Measurements from ENCODE around the gene TMA7B. TPM values are rescaled to one million over a fixed set of nuclear protein-coding genes. Genes with fewer than 3 reads are reported as not detected.

Gene TMA7B
- total and polyA plus RNA-seq, 2 donors (not counting 1 experiment from before 2014, with no cell fraction given) = 0.85 to 1.4 TPM

DNA sequence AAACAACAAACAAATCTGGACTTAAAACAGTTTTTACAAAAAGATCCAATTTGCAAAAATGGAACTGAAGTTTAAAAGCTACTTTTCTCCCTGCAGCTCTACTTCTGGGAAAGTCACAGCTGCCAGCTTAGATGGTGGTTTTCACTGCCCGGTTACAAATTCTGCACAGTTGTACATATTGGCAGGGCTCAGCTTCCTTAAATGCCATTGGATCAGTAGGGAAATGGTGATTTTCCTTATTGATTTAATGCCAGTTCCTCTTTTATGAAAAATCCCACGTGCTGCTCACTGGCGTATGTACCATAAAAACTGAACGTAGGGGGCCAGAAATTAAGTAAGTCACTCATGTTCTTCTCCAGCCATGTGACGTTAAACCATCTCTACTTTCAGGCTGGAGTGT lies 36.5 kb upstream of the TMA7B start:
- ATAC-seq (ENCODE audit: low read depth) (no peak), DNase-seq (no peak)
- CTCF ChIA-PET = interaction anchor here (0.6 to 1.0 kb wide), 2 partner anchors 10 to 32 kb away, joined by 3 to 4 read pairs; no protein-coding TSS in a partner anchor
- POLR2A ChIA-PET = interaction anchor here (0.7 kb wide), 1 partner anchor 10 kb away, joined by 3 read pairs; no protein-coding TSS in a partner anchor
- no peaks in the 10 kb centered on the region for H3K9me3 ChIP-seq (ENCODE audit: control extremely low read depth in 1 of 3, control insufficient read depth in 2 of 3, insufficient read depth in 1 of 3, low read length in 2 of 3)
- intact Hi-C loops (cut with micrococcal nuclease) = no loop called here
- H3K4me1 Mint-ChIP-seq = peaks cover 53% of the 10 kb centered on the region
- H3K4me1 ChIP-seq (ENCODE audit: control insufficient read depth in 2 of 2, insufficient read depth in 2 of 2, low read length in 2 of 2) = peaks cover 12 to 23% of the 10 kb centered on the region in 2 donors
- no peaks in the 10 kb centered on the region for H3K9me3 Mint-ChIP-seq (ENCODE audit: insufficient read depth)
- no peak for TF ChIP-seq CTCF (IDR thresholded peaks at IDR 0.05)
- no peak for TF ChIP-seq EZH2 (IDR thresholded peaks at IDR 0.05; ENCODE audit: borderline replicate concordance, insufficient read depth, low read depth, low read length, poor library complexity, severe bottlenecking)
- no peak overlapping the region for H3K9ac ChIP-seq (ENCODE audit: low read length)
- no peak overlapping the region for H3K4me2 ChIP-seq (replicated peaks; ENCODE audit: low read depth, low read length, poor library complexity, severe bottlenecking)
- H3K79me2 ChIP-seq (ENCODE audit: control insufficient read depth, insufficient read depth, low read length) = peaks cover 82% of the 10 kb centered on the region
- peaks cover 7% of the 10 kb centered on the region for H3K27me3 Mint-ChIP-seq
- no peaks in the 10 kb centered on the region for H4K20me1 ChIP-seq (ENCODE audit: control insufficient read depth, insufficient read depth, low read length, poor library complexity, severe bottlenecking)
- no peaks in the 10 kb centered on the region for H3K27me3 ChIP-seq (replicated peaks in 1 of 4; ENCODE audit: control extremely low read depth in 1 of 4, control insufficient read depth in 3 of 4, insufficient read depth in 4 of 4, low read length in 3 of 4)
- no peak overlapping the region for H3K4me3 Mint-ChIP-seq
- no peak overlapping the region for H3K27ac ChIP-seq (ENCODE audit: low read length in 2 of 2)
- H3K4me3 ChIP-seq (ENCODE audit: control extremely low read depth in 1 of 5, extremely low read depth in 1 of 5, insufficient read depth in 1 of 5, low read depth in 2 of 5, low read length in 4 of 5) = no peak overlapping the region
- H2AFZ ChIP-seq (ENCODE audit: insufficient read depth, low read depth, low read length, poor library complexity, severe bottlenecking) = no peak overlapping the region
- H3K36me3 ChIP-seq (replicated peaks in 1 of 2; ENCODE audit: control extremely low read depth in 1 of 2, control insufficient read depth in 1 of 2, extremely low read depth in 1 of 2, insufficient read depth in 2 of 2, low read length in 1 of 2) = peaks cover 3% of the 10 kb centered on the region in 2 experiments
- WGBS (ENCODE audit: insufficient coverage) = 38% methylated on average over 4 of the region's 5 CpGs
- H3K27ac Mint-ChIP-seq = no peak overlapping the region

DNA sequence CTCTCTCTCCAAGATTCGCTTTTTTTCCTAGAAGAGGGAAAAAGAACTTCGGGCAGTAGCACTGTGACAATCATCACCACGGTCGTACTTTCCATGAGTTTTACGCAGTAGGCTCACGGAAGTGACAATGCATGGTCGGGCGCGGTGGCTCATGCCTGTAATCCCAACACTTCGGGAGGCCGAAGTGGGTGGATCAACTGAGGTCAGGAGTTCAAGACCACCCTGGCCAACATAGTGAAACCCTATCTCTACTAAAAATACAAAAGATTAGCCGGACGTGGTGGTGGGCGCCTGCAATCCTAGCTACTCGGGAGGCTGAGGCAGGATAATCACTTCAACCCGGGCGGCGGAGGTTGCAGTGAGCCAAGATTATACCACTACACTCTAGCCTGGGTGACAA lies 35.9 kb upstream of the TMA7B start:
- H3K4me3 ChIP-seq (ENCODE audit: control extremely low read depth in 1 of 5, extremely low read depth in 1 of 5, insufficient read depth in 1 of 5, low read depth in 2 of 5, low read length in 4 of 5) = no peak overlapping the region
- no peak overlapping the region for H3K4me2 ChIP-seq (replicated peaks; ENCODE audit: low read depth, low read length, poor library complexity, severe bottlenecking)
- H3K9me3 ChIP-seq (ENCODE audit: control extremely low read depth in 1 of 3, control insufficient read depth in 2 of 3, insufficient read depth in 1 of 3, low read length in 2 of 3) = no peaks in the 10 kb centered on the region
- peaks cover 53% of the 10 kb centered on the region for H3K4me1 Mint-ChIP-seq
- CTCF ChIA-PET = no interaction called here
- intact Hi-C loops (cut with micrococcal nuclease) = no loop called here
- no peak for DNase-seq
- no peak for ATAC-seq (ENCODE audit: low read depth)
- POLR2A ChIA-PET = interaction anchor here (0.7 kb wide), 1 partner anchor 9 kb away, joined by 3 read pairs; no protein-coding TSS in a partner anchor
- H3K27ac ChIP-seq (ENCODE audit: low read length in 2 of 2) = no peak overlapping the region
- no peaks in the 10 kb centered on the region for H3K27me3 ChIP-seq (replicated peaks in 1 of 4; ENCODE audit: control extremely low read depth in 1 of 4, control insufficient read depth in 3 of 4, insufficient read depth in 4 of 4, low read length in 3 of 4)
- no peak overlapping the region for H2AFZ ChIP-seq (ENCODE audit: insufficient read depth, low read depth, low read length, poor library complexity, severe bottlenecking)
- H3K9ac ChIP-seq (ENCODE audit: low read length) = no peak overlapping the region
- peaks cover 84% of the 10 kb centered on the region for H3K79me2 ChIP-seq (ENCODE audit: control insufficient read depth, insufficient read depth, low read length)
- H3K27ac Mint-ChIP-seq = no peak overlapping the region
- H4K20me1 ChIP-seq (ENCODE audit: control insufficient read depth, insufficient read depth, low read length, poor library complexity, severe bottlenecking) = no peaks in the 10 kb centered on the region
- WGBS (ENCODE audit: insufficient coverage) = 96% methylated on average over 14 of the region's 18 CpGs
- peaks cover 3% of the 10 kb centered on the region in 2 experiments for H3K36me3 ChIP-seq (replicated peaks in 1 of 2; ENCODE audit: control extremely low read depth in 1 of 2, control insufficient read depth in 1 of 2, extremely low read depth in 1 of 2, insufficient read depth in 2 of 2, low read length in 1 of 2)
- H3K4me1 ChIP-seq (ENCODE audit: control insufficient read depth in 2 of 2, insufficient read depth in 2 of 2, low read length in 2 of 2) = peaks cover 14 to 29% of the 10 kb centered on the region in 2 donors
- peaks cover 7% of the 10 kb centered on the region for H3K27me3 Mint-ChIP-seq
- no peaks in the 10 kb centered on the region for H3K9me3 Mint-ChIP-seq (ENCODE audit: insufficient read depth)
- no peak overlapping the region for H3K4me3 Mint-ChIP-seq
- TF ChIP-seq CTCF (IDR thresholded peaks at IDR 0.05) = no peak
- no peak for TF ChIP-seq EZH2 (IDR thresholded peaks at IDR 0.05; ENCODE audit: borderline replicate concordance, insufficient read depth, low read depth, low read length, poor library complexity, severe bottlenecking)

Data from B cell (primary cell).